GM12878 (cell line): ENCODE results near the gene BMERB1. TPM values are rescaled to one million over a fixed set of nuclear protein-coding genes. Genes with fewer than 3 reads are reported as not detected.

Source experiments
- CREM ChIP-seq: IDR thresholded peaks from 2 replicates; pipeline ENCODE4 v1.6.1; 2014; ENCODE audit warnings: antibody characterized with exemption, low read depth
- NFYA ChIP-seq: IDR thresholded peaks from 2 replicates; pipeline ENCODE4 v1.6.1; 2011; ENCODE audit warnings: low read depth, mild to moderate bottlenecking, low read length, improper control_type of control experiment, borderline replicate concordance
- ZBTB40 ChIP-seq: fragments of 450-650 bp; IDR thresholded peaks from 2 replicates; pipeline ENCODE4 v1.6.1; 2016; ENCODE audit warnings: mild to moderate bottlenecking, moderate library complexity, borderline replicate concordance
- ZNF592 ChIP-seq: fragments of 450-650 bp; IDR thresholded peaks from 2 replicates; pipeline ENCODE4 v1.6.1; 2017; ENCODE audit warnings: mild to moderate bottlenecking, moderate library complexity
- polyA plus RNA-seq, 11 experiments: library from polyadenylated mRNA; depleted of rRNA in 4 of 11; unstranded in 6 of 11; stranded (reverse) in 5 of 11; fragments of >200 nt; fragmentation: Nextera tagmentation in 4 of 11; fragmentation: Illumina TruSeq in 1 of 11; extraction: Ambion mirVana in 4 of 11; extraction: Trizol in 1 of 11; gene quantifications; 1 replicate in 1 of 11; 2 replicates in 10 of 11; pipeline versions ENCODE4 v1.2.1 to v1.2.3, GENCODE V29; 2011 to 2016; ENCODE audit warnings: inconsistent platforms in 2 of 11, missing spikeins in 2 of 11, low read depth in 1 of 11
- total RNA-seq, 4 experiments: library from RNA; depleted of rRNA in 3 of 4; stranded (reverse); fragments of >200 nt in 3 of 4; fragmentation: Illumina TruSeq in 1 of 4; extraction: Trizol in 1 of 4; gene quantifications; 2 replicates each; pipeline versions ENCODE4 v1.2.1 to v1.2.3, GENCODE V29; 2013 to 2021
- TF ChIP-seq, protein P1 (sequence below): fragments of 450-650 bp; formaldehyde crosslinking; IDR thresholded peaks from 2 replicates; pipeline ENCODE4 v1.4.0; 2022; ENCODE audit warnings: mild to moderate bottlenecking, moderate library complexity
- TF ChIP-seq, protein P2 (sequence below): fragments of 450-650 bp; IDR thresholded peaks from 2 replicates; pipeline ENCODE4 v1.6.1; 2016; ENCODE audit warnings: mild to moderate bottlenecking

The BMERB1 gene
- total and polyA plus RNA-seq, 10 of the 15 experiments (the other 5 are each of a cell fraction or from before 2014, with no cell fraction given) = 0.05 to 0.68 (median 0.34) TPM

DNA sequence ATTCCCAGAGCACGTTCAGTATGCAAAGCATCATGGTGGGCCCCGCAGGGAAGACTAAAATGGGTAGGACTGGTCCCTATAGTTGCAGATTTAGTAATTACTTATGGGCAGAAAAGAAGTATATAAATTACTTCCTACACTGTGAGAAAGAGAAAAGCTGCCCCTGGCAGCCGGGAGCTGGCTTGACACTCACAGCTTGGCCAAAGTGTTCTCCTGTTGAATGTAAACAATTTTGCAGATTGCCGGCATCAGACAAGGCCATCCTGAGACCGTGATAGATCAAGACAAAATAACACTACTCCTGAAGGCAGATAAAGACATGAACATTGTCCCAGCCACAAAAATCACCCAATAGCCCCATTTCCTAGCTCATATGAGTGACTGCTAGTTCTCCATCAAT lies 110.0 kb downstream of the BMERB1 start (continued):
- TF ChIP-seq ZBTB40 = no peak
- TF ChIP-seq, protein P1, sequence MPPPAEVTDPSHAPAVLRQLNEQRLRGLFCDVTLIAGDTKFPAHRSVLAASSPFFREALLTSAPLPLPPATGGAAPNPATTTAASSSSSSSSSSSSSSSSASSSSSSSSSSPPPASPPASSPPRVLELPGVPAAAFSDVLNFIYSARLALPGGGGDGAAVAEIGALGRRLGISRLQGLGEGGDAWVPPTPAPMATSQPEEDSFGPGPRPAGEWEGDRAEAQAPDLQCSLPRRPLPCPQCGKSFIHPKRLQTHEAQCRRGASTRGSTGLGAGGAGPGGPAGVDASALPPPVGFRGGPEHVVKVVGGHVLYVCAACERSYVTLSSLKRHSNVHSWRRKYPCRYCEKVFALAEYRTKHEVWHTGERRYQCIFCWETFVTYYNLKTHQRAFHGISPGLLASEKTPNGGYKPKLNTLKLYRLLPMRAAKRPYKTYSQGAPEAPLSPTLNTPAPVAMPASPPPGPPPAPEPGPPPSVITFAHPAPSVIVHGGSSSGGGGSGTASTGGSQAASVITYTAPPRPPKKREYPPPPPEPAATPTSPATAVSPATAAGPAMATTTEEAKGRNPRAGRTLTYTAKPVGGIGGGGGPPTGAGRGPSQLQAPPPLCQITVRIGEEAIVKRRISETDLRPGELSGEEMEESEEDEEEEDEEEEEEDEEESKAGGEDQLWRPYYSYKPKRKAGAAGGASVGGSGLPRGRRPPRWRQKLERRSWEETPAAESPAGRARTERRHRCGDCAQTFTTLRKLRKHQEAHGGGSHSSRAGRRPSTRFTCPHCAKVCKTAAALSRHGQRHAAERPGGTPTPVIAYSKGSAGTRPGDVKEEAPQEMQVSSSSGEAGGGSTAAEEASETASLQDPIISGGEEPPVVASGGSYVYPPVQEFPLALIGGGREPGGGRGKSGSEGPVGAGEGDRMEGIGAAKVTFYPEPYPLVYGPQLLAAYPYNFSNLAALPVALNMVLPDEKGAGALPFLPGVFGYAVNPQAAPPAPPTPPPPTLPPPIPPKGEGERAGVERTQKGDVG = no peak
- TF ChIP-seq ZNF592 = no peak
- no peak for TF ChIP-seq NFYA
- TF ChIP-seq, protein P2, sequence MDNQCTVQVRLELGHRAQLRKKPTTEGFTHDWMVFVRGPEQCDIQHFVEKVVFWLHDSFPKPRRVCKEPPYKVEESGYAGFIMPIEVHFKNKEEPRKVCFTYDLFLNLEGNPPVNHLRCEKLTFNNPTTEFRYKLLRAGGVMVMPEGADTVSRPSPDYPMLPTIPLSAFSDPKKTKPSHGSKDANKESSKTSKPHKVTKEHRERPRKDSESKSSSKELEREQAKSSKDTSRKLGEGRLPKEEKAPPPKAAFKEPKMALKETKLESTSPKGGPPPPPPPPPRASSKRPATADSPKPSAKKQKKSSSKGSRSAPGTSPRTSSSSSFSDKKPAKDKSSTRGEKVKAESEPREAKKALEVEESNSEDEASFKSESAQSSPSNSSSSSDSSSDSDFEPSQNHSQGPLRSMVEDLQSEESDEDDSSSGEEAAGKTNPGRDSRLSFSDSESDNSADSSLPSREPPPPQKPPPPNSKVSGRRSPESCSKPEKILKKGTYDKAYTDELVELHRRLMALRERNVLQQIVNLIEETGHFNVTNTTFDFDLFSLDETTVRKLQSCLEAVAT = no peak
- TF ChIP-seq CREM = no peak
